ENCODE measurements around the gene UNK. TPM values are rescaled to one million over a fixed set of nuclear protein-coding genes. Genes with fewer than 3 reads are reported as not detected.

UNK gene
- total and polyA plus RNA-seq, 2 of the 13 experiments (the other 11 are each of a cell fraction or from before 2014, with no cell fraction given): 31.6 to 33.0 TPM

GRCh38 chr17:75844530-75845057, 60.0 kb downstream of the UNK start (continued):
- TF ChIP-seq, protein P1, sequence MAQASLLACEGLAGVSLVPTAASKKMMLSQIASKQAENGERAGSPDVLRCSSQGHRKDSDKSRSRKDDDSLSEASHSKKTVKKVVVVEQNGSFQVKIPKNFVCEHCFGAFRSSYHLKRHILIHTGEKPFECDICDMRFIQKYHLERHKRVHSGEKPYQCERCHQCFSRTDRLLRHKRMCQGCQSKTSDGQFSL (CRISPR knock-in tag; IDR thresholded peaks at IDR 0.05): no peak
- TF ChIP-seq TP53 (CRISPR knock-in tag; conservative IDR thresholded peaks at IDR 0.05) (no peak), ZBTB3 (CRISPR knock-in tag; IDR thresholded peaks at IDR 0.05; ENCODE audit: borderline replicate concordance, low read depth) (0 out of 2 replicates have a peak, but pooled peaks have one; percentile 46), ZFP36L1 (CRISPR knock-in tag; IDR thresholded peaks at IDR 0.05) (no peak), ZNF383 (CRISPR knock-in tag; IDR thresholded peaks at IDR 0.05; ENCODE audit: borderline replicate concordance) (no peak), ZFP36L2 (CRISPR knock-in tag; IDR thresholded peaks at IDR 0.05) (no peak), TBX3 (IDR thresholded peaks at IDR 0.05; ENCODE audit: borderline replicate concordance) (no peak), RNF219 (CRISPR knock-in tag; IDR thresholded peaks at IDR 0.05) (no peak; the same call in 1 of the 2 replicates), ZHX1 (CRISPR knock-in tag; IDR thresholded peaks at IDR 0.05; ENCODE audit: low read depth) (no peak), CSRNP1 (CRISPR knock-in tag; IDR thresholded peaks at IDR 0.05) (no peak), TARDBP (CRISPR knock-in tag; IDR thresholded peaks at IDR 0.05) (peak; percentile 59; the same call in 1 of the 2 replicates), MLXIP (CRISPR knock-in tag; IDR thresholded peaks at IDR 0.05; ENCODE audit: borderline replicate concordance) (no peak), ZNF260 (CRISPR knock-in tag; IDR thresholded peaks at IDR 0.05; ENCODE audit: borderline replicate concordance, low read depth) (no peak), TIGD3 (CRISPR knock-in tag; IDR thresholded peaks at IDR 0.05; ENCODE audit: borderline replicate concordance) (no peak)
- TF ChIP-seq, protein P2, sequence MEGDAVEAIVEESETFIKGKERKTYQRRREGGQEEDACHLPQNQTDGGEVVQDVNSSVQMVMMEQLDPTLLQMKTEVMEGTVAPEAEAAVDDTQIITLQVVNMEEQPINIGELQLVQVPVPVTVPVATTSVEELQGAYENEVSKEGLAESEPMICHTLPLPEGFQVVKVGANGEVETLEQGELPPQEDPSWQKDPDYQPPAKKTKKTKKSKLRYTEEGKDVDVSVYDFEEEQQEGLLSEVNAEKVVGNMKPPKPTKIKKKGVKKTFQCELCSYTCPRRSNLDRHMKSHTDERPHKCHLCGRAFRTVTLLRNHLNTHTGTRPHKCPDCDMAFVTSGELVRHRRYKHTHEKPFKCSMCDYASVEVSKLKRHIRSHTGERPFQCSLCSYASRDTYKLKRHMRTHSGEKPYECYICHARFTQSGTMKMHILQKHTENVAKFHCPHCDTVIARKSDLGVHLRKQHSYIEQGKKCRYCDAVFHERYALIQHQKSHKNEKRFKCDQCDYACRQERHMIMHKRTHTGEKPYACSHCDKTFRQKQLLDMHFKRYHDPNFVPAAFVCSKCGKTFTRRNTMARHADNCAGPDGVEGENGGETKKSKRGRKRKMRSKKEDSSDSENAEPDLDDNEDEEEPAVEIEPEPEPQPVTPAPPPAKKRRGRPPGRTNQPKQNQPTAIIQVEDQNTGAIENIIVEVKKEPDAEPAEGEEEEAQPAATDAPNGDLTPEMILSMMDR (CRISPR knock-in tag; IDR thresholded peaks at IDR 0.05): no peak

Measured in HepG2 (cell line).